Measurements from ENCODE around the gene IFT27.
"Not testable (repeated sequence)": the region's sequence is repeated elsewhere in the genome, so short reads cannot be mapped to it uniquely, and the experiment has no call there.

Gene IFT27

DNA sequence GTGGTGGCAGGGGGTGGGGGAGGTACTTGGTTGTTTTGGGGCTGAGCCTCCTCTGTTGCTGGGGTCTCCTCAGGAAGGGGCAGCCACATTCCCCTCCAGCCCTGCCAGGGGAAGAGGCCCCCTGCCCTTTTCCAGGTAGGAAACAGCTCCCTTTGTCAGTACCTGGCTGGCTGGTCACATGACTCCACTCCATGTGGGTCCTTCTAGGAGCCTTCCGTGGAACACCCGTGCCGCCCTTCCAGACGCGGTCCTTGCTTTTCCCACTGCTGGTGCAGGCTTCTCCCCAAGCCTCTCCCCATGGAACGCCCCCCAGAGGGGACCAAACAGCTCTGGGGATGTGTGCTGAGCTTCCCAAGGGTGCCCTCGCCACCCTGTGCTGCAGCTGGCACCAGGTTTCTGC lies 19.9 kb downstream of the IFT27 start:
- H3K27me3 ChIP-seq (ENCODE audit: low read depth), result peaks cover 32% of the 10 kb centered on the region
- H3K36me3 ChIP-seq (replicated peaks), result no peaks in the 10 kb centered on the region
- no peak overlapping the region for H3K4me3 ChIP-seq
- in situ Hi-C loops (cut with MboI; ENCODE audit: low sequenced_read_pairs), result no loop called here
- peak in 1 of 2 experiments; percentile 5 for DNase-seq (ENCODE audit: low spot score in 2 of 2)
- no peaks in the 10 kb centered on the region for H3K9me3 ChIP-seq
- H3K4me1 ChIP-seq, result no peaks in the 10 kb centered on the region

DNA sequence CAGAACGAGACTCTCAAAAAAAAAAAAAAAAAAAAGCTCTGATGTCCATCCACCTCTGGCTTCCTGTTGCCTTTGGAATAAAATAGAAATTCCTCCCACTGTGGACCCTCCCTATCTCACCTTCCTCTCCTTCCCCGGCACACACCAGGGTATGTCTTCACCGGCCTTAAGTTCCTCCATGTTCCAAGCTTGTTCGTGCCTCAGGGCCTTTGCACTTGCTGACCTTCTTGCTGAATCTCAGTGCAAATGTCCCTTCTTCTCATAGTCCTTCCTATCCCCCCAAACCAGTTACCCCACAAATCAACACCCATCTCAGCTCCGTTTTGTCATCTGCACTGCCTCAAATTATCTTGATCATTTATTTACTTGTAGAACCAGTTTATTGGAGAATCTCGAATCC lies 20.6 kb downstream of the IFT27 start:
- Histone ChIP-seq H3K9me3 (no peaks in the 10 kb centered on the region), H3K4me3 (no peak overlapping the region), H3K27me3 (ENCODE audit: low read depth) (peaks cover 32% of the 10 kb centered on the region), H3K4me1 (no peaks in the 10 kb centered on the region), H3K36me3 (replicated peaks) (no peaks in the 10 kb centered on the region)
- DNase-seq (ENCODE audit: low spot score in 2 of 2), result peak in 1 of 2 experiments; percentile 2
- in situ Hi-C loops (cut with MboI; ENCODE audit: low sequenced_read_pairs), result no loop called here

DNA sequence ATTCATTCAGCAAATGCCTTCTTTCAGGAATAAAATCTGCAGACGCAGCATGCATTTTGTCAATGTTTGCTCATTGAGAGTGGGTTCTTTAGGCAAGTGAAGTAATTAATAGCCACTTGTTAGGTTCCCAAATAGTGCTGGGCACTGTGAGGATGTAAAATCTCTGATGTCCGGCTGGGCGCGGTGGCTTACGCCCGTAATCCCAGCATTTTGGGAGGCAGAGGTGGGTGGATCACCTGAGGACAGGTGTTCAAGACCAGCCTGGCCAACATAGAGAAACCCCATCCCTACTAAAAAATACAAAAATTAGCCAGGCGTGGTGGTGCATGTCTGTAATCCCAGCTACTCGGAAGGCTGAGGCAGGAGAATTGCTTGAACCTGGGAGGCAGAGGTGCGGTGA lies 21.0 kb downstream of the IFT27 start:
- peak in 1 of 2 experiments; percentile 4 for DNase-seq (ENCODE audit: low spot score in 2 of 2)
- H3K4me1 ChIP-seq; H3K9me3 ChIP-seq; H3K4me3 ChIP-seq; H3K36me3 ChIP-seq (replicated peaks); in situ Hi-C loops (cut with MboI; ENCODE audit: low sequenced_read_pairs): not testable (repeated sequence)
- H3K27me3 ChIP-seq (ENCODE audit: low read depth), result peaks cover 32% of the 10 kb centered on the region

DNA sequence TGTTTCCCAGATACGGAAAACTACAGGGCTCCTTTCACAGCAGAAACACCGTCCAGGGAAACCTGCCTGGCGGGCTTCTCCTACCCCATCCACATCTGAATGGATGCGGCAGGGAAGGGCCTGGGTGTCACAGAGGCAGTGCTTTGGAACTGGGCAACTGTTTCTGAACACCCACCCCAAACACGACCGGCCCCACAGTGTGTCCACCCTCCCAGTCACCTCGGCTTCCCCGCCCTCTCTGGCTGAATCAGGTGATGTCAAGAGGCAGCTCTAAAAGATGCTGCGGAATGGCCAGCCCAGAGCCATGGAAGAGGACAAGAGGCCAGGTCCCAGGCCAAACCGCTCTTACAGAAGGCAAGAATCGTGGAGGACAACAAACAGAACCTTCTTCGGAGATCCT lies 22.0 kb downstream of the IFT27 start:
- in situ Hi-C loops (cut with MboI; ENCODE audit: low sequenced_read_pairs), result no loop called here
- H3K4me1 ChIP-seq, result no peaks in the 10 kb centered on the region
- H3K36me3 ChIP-seq (replicated peaks), result no peaks in the 10 kb centered on the region
- peak in 1 of 2 experiments; percentile 5 for DNase-seq (ENCODE audit: low spot score in 2 of 2)
- no peak overlapping the region for H3K4me3 ChIP-seq
- H3K9me3 ChIP-seq, result no peaks in the 10 kb centered on the region
- peaks cover 32% of the 10 kb centered on the region for H3K27me3 ChIP-seq (ENCODE audit: low read depth)

DNA sequence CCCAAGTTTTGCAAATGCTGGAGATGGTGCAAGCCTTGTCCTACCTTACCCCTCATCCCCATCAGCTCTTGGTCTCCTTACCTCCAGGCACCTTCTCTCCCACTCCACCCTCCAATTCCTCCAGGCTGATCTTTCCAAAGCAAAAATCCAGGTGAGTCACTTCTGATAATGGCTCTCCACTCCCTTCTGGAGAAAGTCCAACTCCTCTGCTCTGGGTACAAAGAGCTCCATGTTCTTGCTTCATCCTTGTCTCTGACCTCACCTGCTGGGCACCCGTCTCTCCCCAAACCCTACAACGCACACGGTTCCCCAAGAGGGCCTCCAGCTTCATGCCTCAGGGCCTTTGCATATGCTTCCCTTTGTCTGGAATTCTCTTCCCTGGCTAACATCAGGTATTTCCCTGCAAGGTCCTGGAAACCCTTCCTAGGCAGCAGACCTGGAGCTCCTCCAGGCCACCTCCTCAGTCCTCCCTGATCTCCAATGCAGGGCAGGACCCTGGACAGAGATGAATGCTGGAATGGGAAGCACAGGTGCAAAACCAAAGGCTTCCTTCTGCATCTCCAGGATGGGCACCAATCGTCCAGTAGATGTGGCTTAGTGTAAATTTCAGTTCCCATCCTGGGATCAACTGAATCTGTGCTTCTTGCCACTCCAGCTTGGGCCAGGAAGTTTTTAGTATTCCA lies 22.7 kb downstream of the IFT27 start:
- Histone ChIP-seq H3K9me3 (no peaks in the 10 kb centered on the region), H3K36me3 (replicated peaks) (no peaks in the 10 kb centered on the region), H3K4me3 (no peak overlapping the region), H3K27me3 (ENCODE audit: low read depth) (peaks cover 32% of the 10 kb centered on the region), H3K4me1 (no peaks in the 10 kb centered on the region)
- in situ Hi-C loops (cut with MboI; ENCODE audit: low sequenced_read_pairs), result no loop called here
- peak in 1 of 2 experiments; percentile 7 for DNase-seq (ENCODE audit: low spot score in 2 of 2)

DNA sequence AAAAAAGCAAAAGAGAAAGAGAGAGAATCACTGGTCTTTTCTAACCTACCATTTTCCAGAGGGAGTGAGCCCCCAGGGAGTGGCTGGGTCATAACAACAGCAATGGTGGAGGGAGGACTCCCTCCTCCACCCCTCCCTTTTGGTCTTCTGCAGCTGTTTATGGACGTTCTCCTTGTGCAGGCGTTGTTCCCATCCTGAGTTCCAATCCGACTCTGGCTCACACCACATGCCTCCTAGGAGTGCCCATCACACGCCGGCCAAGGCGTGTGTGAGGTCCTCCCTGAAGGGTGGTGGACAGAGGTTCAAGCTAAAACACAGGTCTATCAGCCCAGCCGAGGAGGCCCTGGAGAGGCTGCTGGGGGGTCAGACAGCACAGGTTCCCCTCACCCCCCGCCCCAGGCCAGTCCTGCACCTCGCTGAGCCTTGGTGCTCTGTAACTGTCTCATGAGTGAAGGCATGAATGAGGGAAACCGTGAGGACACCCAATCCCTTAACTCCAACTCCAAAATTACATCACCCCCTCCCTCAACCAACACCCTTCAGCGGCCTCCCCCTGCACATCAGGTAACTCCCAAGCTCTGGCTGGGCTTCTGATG lies 29.4 kb downstream of the IFT27 start:
- H3K4me3 ChIP-seq, result no peak overlapping the region

DNA sequence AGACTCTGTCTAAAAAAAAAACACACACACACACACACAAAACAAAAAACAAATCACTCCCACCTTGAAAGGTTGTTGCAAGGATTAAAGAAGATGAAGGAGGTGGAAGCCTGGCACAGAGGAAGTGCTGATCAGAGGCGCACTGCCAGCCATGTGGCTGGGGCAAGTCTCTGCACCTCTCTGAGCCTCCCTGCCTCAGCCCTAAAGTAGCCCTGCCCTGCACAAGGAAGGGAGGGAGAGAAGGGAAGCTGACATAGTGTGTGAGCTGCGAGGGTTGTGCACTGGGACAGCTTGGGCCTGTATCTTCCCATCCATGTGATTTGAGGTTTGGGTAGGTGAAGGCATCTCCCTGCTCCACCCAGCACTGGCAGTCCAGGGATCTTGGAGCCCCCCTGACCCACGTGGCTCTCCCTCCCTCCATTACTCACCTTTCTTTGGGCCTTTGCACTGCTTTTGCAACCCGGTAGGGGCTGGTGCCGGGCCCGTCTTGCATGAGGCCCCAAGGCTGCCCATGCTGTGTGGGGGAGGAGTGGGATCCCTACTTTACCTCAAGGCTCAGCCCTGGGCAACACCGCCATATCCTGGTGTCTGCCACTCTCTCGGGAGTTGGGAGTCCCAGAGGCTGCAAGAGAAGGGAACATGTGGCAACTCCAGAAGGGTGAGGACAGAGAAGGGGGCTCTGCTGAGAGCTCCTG lies 30.5 kb downstream of the IFT27 start:
- peaks cover 16% of the 10 kb centered on the region for H3K27me3 ChIP-seq (ENCODE audit: low read depth)
- H3K9me3 ChIP-seq, result no peaks in the 10 kb centered on the region
- H3K36me3 ChIP-seq (replicated peaks), result no peaks in the 10 kb centered on the region
- DNase-seq (ENCODE audit: low spot score in 2 of 2), result peak in 1 of 2 experiments; percentile 7
- peaks cover 3% of the 10 kb centered on the region; the same call in 1 of the 2 replicates for H3K4me1 ChIP-seq
- in situ Hi-C loops (cut with MboI; ENCODE audit: low sequenced_read_pairs), result no loop called here
- H3K4me3 ChIP-seq, result no peak overlapping the region

More for the DNA sequence above, 29.4 kb downstream of the IFT27 start:
- H3K4me1 ChIP-seq, result no peaks in the 10 kb centered on the region
- in situ Hi-C loops (cut with MboI; ENCODE audit: low sequenced_read_pairs), result no loop called here
- peak in 1 of 2 experiments; percentile 3 for DNase-seq (ENCODE audit: low spot score in 2 of 2)
- H3K27me3 ChIP-seq (ENCODE audit: low read depth), result peaks cover 16% of the 10 kb centered on the region
- no peaks in the 10 kb centered on the region for H3K36me3 ChIP-seq (replicated peaks)
- no peaks in the 10 kb centered on the region for H3K9me3 ChIP-seq

DNA sequence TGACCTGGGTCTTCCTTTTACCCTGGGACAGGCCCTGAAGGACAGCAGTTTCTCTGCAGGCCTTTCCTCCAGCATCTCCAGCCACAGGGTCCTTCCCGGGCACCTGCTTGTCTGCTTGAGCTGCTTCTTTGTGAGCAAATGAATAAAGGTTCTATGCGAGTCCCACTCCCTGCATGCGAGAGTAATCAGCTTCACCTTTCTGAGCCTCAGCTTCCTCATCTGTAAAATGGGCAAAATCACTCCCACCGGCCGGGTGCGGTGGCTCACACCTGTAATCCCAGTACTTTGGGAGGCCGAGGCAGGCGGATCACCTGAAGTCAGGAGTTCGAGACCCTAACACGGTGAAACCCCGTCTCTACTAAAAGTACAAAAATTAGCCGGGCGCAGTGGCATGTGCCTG lies 31.1 kb downstream of the IFT27 start:
- H3K36me3 ChIP-seq (replicated peaks), result no peaks in the 10 kb centered on the region
- peaks cover 16% of the 10 kb centered on the region for H3K27me3 ChIP-seq (ENCODE audit: low read depth)
- no peaks in the 10 kb centered on the region for H3K9me3 ChIP-seq
- H3K4me3 ChIP-seq, result no peak overlapping the region
- peaks cover 6% of the 10 kb centered on the region for H3K4me1 ChIP-seq
- DNase-seq (ENCODE audit: low spot score in 2 of 2), result no peak
- in situ Hi-C loops (cut with MboI; ENCODE audit: low sequenced_read_pairs), result no loop called here

DNA sequence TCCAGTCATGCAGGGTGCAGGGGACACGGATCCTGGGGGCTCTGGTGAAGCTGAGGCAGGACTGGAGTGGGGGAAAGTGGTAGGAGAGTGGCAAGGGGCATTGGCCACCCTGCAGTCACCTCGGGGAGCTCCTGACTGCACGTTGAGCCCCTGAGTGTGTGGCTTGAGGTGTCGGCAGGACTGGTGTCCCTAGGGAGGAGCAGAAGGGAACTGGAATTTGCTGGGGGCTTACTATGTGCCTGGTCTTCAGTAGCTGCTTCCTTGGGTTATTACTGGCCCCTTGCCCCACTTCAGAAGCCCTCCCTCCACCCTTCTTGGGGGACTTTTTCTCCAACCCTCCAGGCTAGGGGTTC lies 31.5 kb downstream of the IFT27 start:
- no peak overlapping the region for H3K4me3 ChIP-seq
- peaks cover 16% of the 10 kb centered on the region for H3K27me3 ChIP-seq (ENCODE audit: low read depth)
- in situ Hi-C loops (cut with MboI; ENCODE audit: low sequenced_read_pairs), result no loop called here
- H3K9me3 ChIP-seq, result no peaks in the 10 kb centered on the region
- no peak for DNase-seq (ENCODE audit: low spot score in 2 of 2)
- peaks cover 6% of the 10 kb centered on the region for H3K4me1 ChIP-seq
- no peaks in the 10 kb centered on the region for H3K36me3 ChIP-seq (replicated peaks)

DNA sequence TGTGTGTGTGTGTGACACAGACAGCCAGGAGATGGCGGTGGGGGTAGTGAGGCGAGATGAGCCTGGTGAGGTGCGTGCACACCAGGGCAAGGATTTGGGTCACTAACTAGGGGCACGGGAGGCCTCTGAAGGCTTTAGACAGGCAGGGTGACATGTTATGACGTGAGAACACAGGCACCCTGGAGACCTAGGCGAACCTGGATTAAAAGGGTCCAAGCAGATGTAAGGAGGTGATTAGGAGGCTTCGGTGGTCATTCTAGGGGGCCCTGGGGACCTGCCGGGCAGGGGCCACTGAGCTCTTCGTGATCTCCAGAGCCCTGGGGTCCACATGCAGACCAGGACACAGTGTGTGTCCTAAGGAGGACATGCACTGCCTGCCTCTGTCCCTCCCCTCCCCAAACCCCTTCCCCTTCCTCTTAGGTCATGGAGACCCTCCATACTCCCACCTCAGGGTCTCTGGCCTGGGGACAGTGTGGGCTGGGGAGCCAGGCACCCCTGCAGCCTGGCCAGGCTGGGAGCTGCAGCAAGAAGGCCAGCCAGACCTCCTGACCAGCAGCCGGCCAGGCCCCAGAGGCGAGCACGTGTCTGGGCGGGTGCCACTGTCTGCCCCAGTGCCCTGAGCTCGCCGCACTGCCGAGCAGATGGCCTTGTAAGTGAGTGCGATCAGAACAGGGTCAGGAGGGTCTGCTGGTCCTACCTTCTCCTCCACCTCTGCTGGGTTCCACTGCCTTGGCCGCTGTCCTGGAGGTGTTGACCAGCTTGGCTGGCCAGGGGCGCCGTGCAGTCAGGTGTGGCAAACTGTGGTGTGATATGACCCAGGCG lies 32.1 kb downstream of the IFT27 start:
- DNase-seq (ENCODE audit: low spot score in 2 of 2), result no peak
- no peak overlapping the region for H3K4me3 ChIP-seq
- in situ Hi-C loops (cut with MboI; ENCODE audit: low sequenced_read_pairs), result no loop called here
- H3K36me3 ChIP-seq (replicated peaks), result no peaks in the 10 kb centered on the region
- H3K27me3 ChIP-seq (ENCODE audit: low read depth), result peaks cover 16% of the 10 kb centered on the region
- no peaks in the 10 kb centered on the region for H3K9me3 ChIP-seq
- peaks cover 6% of the 10 kb centered on the region for H3K4me1 ChIP-seq

DNA sequence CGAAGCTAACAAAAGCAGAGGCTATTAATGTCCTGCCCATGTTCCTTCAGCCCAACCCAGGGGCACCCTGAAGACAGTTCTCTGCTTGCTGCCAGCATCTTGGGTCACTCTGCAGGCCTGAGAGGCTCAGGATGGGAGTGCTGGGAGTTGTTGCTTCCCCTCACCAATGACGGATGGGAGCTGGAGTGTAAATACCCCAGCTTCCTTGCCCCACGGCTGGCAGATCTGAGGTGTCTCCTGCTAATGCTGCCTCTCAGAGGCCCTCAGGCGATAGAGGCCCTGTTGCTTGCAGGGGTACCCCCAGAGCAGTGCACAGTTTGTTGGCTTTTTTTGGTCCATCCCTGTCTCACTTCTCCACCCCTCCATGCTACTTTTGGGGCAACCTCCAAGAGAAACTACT lies 32.9 kb downstream of the IFT27 start:
- H3K27me3 ChIP-seq (ENCODE audit: low read depth), result peaks cover 16% of the 10 kb centered on the region
- in situ Hi-C loops (cut with MboI; ENCODE audit: low sequenced_read_pairs), result no loop called here

DNA sequence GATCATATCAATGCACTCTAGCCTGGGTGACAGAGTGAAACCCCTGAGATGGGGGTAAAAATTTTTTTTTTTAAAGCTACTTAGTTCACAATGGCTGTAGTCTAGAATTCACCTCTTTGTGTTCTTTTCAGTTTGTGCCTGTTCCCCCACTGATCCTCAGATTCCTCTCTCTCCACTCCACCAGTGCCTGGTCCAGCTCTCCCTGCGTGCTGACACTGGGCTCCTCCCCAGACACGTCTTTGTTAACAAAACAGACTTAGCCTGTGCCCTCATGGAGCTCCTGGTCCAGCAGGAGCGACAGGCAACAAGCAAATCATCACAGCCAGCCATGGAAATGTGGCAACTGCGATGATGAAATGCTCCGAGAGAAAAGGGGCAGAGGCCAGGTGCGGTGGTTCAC lies 34.0 kb downstream of the IFT27 start:
- in situ Hi-C loops (cut with MboI; ENCODE audit: low sequenced_read_pairs), result no loop called here
- Histone ChIP-seq H3K9me3 (no peaks in the 10 kb centered on the region), H3K27me3 (ENCODE audit: low read depth) (peaks cover 16% of the 10 kb centered on the region), H3K4me1 (peaks cover 6% of the 10 kb centered on the region), H3K36me3 (replicated peaks) (no peaks in the 10 kb centered on the region), H3K4me3 (no peak overlapping the region)
- DNase-seq (ENCODE audit: low spot score in 2 of 2), result no peak

More for the DNA sequence above, 32.9 kb downstream of the IFT27 start:
- Histone ChIP-seq H3K4me1 (peaks cover 6% of the 10 kb centered on the region), H3K9me3 (no peaks in the 10 kb centered on the region), H3K36me3 (replicated peaks) (no peaks in the 10 kb centered on the region), H3K4me3 (no peak overlapping the region)
- DNase-seq (ENCODE audit: low spot score in 2 of 2), result no peak

DNA sequence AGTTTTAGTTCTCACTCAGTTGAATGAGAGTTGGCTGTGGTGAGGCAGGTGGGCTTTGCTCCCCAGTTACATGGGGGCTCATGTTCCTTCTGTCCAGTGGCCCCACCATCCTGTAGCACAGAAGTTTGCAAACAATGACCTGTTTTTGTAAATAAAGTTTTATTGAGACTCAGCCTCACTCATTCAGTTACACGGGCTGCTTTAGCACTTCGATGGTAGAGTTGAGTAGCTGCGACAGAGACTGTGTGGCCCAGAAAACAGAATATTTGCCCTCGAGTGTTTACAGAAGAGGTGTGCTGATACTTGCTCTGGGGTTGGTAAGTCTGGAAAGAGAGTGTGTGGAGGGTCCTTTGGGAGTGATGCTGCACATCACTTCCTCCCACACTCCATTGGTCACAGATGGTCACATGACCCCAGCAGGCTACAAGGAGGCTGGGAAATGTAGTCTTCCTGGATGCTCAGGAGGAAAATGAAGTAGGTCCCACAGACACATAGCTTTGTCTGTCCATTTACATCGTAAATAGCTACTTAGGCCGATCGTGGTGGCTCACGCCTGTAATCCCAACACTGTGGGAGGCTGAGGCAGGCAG lies 34.6 kb downstream of the IFT27 start:
- in situ Hi-C loops (cut with MboI; ENCODE audit: low sequenced_read_pairs), result no loop called here
- Histone ChIP-seq H3K4me3 (no peak overlapping the region), H3K9me3 (no peaks in the 10 kb centered on the region), H3K36me3 (replicated peaks) (no peaks in the 10 kb centered on the region), H3K4me1 (peaks cover 6% of the 10 kb centered on the region), H3K27me3 (ENCODE audit: low read depth) (peaks cover 13% of the 10 kb centered on the region; the same call in 1 of the 2 replicates)
- DNase-seq (ENCODE audit: low spot score in 2 of 2), result peak; percentile 25 to 37
